PFSK-1 (cell line): Measurements from ENCODE around the gene KIF5C.

Experiments used
- FOXP2 ChIP-seq: optimal IDR thresholded peaks from 2 replicates; pipeline ENCODE3; 2011; ENCODE audit warnings: borderline replicate concordance, control low read depth, inconsistent platforms; ENCODE audit not compliant: insufficient read depth; ENCODE audit errors: extremely low read length, extremely low read depth
- POLR2AphosphoS5 ChIP-seq: IDR thresholded peaks from 2 replicates; pipeline ENCODE4 v1.6.1; 2012; ENCODE audit warnings: low read depth, mild to moderate bottlenecking, control low read depth, low read length, moderate library complexity
- REST ChIP-seq, 2 experiments: IDR thresholded peaks; 2 replicates each; pipeline versions ENCODE4 v1.6.1 to v1.8.0; 2011 to 2012; ENCODE audit warnings: low read depth in 2 of 2, low read length in 2 of 2, control low read depth in 1 of 2, inconsistent platforms in 1 of 2, mild to moderate bottlenecking in 1 of 2, moderate library complexity in 1 of 2; ENCODE audit not compliant: insufficient read depth in 1 of 2
- SIN3A ChIP-seq: IDR thresholded peaks from 2 replicates; pipeline ENCODE4 v1.6.1; 2012; ENCODE audit warnings: mild to moderate bottlenecking, low read length, moderate library complexity, borderline replicate concordance; ENCODE audit not compliant: insufficient read depth
- TAF1 ChIP-seq: IDR thresholded peaks from 2 replicates; pipeline ENCODE4 v1.6.1; 2012; ENCODE audit warnings: low read length, control low read depth, borderline replicate concordance; ENCODE audit not compliant: insufficient read depth

KIF5C gene

DNA sequence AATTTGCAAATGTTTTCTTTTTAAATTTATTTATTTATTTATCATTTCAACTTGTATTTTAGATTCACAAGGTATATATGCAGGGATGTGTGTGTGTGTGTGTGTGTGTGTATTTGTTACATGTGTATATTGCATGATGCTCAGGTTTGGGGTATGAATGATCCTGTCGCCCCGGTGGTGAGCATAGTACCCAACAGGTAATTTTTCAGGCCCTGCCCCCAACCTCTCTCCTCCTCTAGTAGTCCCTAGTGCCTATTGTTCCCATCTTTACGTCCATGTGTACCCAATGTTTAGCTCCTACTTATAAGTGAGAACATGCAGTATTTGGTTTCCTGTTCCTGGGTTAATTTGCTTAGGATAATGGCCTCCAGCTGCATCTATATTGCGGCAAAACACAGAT, 33.0 kb upstream of the KIF5C start:
- no peak for TF ChIP-seq TAF1
- TF ChIP-seq POLR2AphosphoS5: no peak
- no peak for TF ChIP-seq SIN3A

- no peak for TF ChIP-seq TAF1
- no peak for TF ChIP-seq FOXP2
- no peak for TF ChIP-seq SIN3A
- TF ChIP-seq REST (IDR thresholded peaks at IDR 0.05; ENCODE audit: insufficient read depth in 1 of 2, low read depth in 2 of 2, low read length in 2 of 2): no peak
- TF ChIP-seq POLR2AphosphoS5: no peak
Observed at GRCh38 chr2:148848146-148848545, 26.9 kb upstream of the KIF5C start.

GRCh38 chr2:148853458-148853857, 21.6 kb upstream of the KIF5C start:
- no peak for TF ChIP-seq TAF1
- TF ChIP-seq FOXP2: no peak
- no peak for TF ChIP-seq SIN3A
- no peak for TF ChIP-seq REST (IDR thresholded peaks at IDR 0.05; ENCODE audit: insufficient read depth in 1 of 2, low read depth in 2 of 2, low read length in 2 of 2)
- no peak for TF ChIP-seq POLR2AphosphoS5

DNA sequence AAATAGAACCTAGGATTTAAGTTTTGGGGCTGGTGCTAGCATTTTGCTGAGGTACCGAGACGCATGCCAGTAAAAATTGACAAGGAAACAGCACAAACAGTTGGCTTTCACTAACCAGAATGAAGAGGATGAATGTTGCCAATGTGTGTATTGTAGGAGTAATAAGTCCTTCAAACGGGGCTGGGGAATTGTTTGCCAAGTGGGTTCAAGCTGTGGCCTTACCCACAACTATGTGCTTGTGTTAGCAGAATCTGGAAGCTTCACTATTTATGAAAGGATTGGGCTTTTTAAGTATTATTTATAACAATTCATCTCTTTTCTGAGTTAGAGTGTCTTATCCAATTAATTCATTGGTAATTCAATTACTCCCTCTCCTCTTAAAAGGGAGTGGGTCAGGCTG, 15.0 kb upstream of the KIF5C start:
- TF ChIP-seq REST (IDR thresholded peaks at IDR 0.05; ENCODE audit: insufficient read depth in 1 of 2, low read depth in 2 of 2, low read length in 2 of 2) (no peak), FOXP2 (no peak), POLR2AphosphoS5 (no peak), SIN3A (no peak), TAF1 (no peak)

DNA sequence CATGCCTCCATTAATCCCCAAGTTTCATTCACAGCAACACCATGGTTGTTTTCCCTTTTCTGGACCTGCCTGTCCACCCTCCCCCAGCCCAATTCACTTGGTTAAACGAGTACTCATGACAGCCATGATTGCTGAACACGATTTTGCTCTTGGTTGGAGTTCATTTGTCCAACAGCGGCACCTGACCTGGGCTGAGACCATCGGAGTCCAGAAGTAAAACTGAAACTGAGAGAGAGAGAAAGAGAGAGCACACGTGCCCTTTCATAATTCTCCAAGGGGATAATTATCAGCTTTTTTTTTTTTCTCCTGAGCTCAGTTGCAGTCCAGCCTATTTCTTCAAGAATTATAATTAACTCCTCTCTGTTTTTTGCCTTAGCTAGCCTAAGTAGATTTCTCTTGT, 13.7 kb upstream of the KIF5C start:
- no peak for TF ChIP-seq SIN3A
- TF ChIP-seq REST (IDR thresholded peaks at IDR 0.05; ENCODE audit: insufficient read depth in 1 of 2, low read depth in 2 of 2, low read length in 2 of 2): no peak
- no peak for TF ChIP-seq TAF1
- no peak for TF ChIP-seq FOXP2
- no peak for TF ChIP-seq POLR2AphosphoS5
